SK-N-MC (cell line): Measurements from ENCODE around the gene GAREM2.

Source experiments
- DNase-seq: peaks from one replicate; pipeline ENCODE4 v3.0.0-alpha.2; 2011; ENCODE audit warnings: low read depth, low spot score
- H3K27ac ChIP-seq: fragments of 200-600 bp; sonication (generic); 2 replicates; pipeline ENCODE4 v1.5.1; 2016; ENCODE audit warnings: mixed run types
- H3K36me3 ChIP-seq: fragments of 200-600 bp; sonication (generic); 2 replicates; pipeline ENCODE4 v1.6.1; 2017; ENCODE audit warnings: antibody characterized with exemption, low read length, mixed read lengths; ENCODE audit not compliant: insufficient read depth
- H3K4me3 ChIP-seq: fragments of 200-600 bp; sonication (generic); 2 replicates; pipeline ENCODE4 v1.5.1; 2016
- H3K9ac ChIP-seq: fragments of 200-600 bp; sonication (generic); 2 replicates; pipeline ENCODE4 v1.8.0; 2017; ENCODE audit warnings: mixed run types, mixed read lengths; ENCODE audit not compliant: insufficient read length
- H3K9me3 ChIP-seq: fragments of 200-600 bp; sonication (generic); 2 replicates; pipeline ENCODE4 v1.6.1; 2017; ENCODE audit warnings: low read depth, mild to moderate bottlenecking, antibody characterized with exemption, low read length, moderate library complexity, mixed read lengths
- EZH2 ChIP-seq: fragments of 200-600 bp; sonication (generic); IDR thresholded peaks from one replicate; pipeline ENCODE4 v1.6.1; 2017; ENCODE audit warnings: antibody characterized with exemption
- FOXP2 ChIP-seq: optimal IDR thresholded peaks from 2 replicates; pipeline ENCODE3; 2011; ENCODE audit warnings: mild to moderate bottlenecking, moderate library complexity; ENCODE audit not compliant: insufficient read depth; ENCODE audit errors: extremely low read length, control extremely low read depth
- POLR2AphosphoS5 ChIP-seq: IDR thresholded peaks from 2 replicates; pipeline ENCODE4 v1.6.1; 2012; ENCODE audit warnings: mild to moderate bottlenecking, low read depth, low read length, borderline replicate concordance

The GAREM2 gene

GRCh38 chr2:26172189-26172870 lies 558 bp upstream of the GAREM2 start:
- H3K9me3 ChIP-seq = no peaks in the 10 kb centered on the region
- no peak overlapping the region for H3K27ac ChIP-seq
- DNase-seq = no peak
- H3K4me3 ChIP-seq = no peak overlapping the region
- no peak for TF ChIP-seq FOXP2
- H3K9ac ChIP-seq = no peak overlapping the region
- peaks cover 3% of the 10 kb centered on the region; the same call in 1 of the 2 replicates for H3K36me3 ChIP-seq

GRCh38 chr2:26173776-26174482 lies 1.0 kb downstream of the GAREM2 start:
- DNase-seq = no peak
- peak overlapping the region; percentile 82 for H3K9ac ChIP-seq
- H3K27ac ChIP-seq = no peak overlapping the region
- peaks cover 5% of the 10 kb centered on the region; the same call in 1 of the 2 replicates for H3K36me3 ChIP-seq
- no peak for TF ChIP-seq POLR2AphosphoS5
- TF ChIP-seq EZH2 = no peak
- no peak for TF ChIP-seq FOXP2
- peak overlapping the region; percentile 82 for H3K4me3 ChIP-seq
- H3K9me3 ChIP-seq = no peaks in the 10 kb centered on the region

- no peak for DNase-seq
- Histone ChIP-seq H3K4me3 (peak overlapping the region; percentile 82), H3K9me3 (no peaks in the 10 kb centered on the region), H3K27ac (no peak overlapping the region), H3K9ac (no peak overlapping the region), H3K36me3 (peaks cover 5% of the 10 kb centered on the region; the same call in 1 of the 2 replicates)
- no peak for TF ChIP-seq POLR2AphosphoS5
- TF ChIP-seq EZH2 = no peak
- no peak for TF ChIP-seq FOXP2
Observed at GRCh38 chr2:26174691-26175465, 2.0 kb downstream of the GAREM2 start.

- Histone ChIP-seq H3K27ac (no peak overlapping the region), H3K4me3 (no peak overlapping the region), H3K9me3 (no peaks in the 10 kb centered on the region), H3K36me3 (peaks cover 5% of the 10 kb centered on the region; the same call in 1 of the 2 replicates), H3K9ac (no peak overlapping the region)
- no peak for DNase-seq
- no peak for TF ChIP-seq POLR2AphosphoS5
- no peak for TF ChIP-seq FOXP2
- no peak for TF ChIP-seq EZH2
Observed at GRCh38 chr2:26175466-26176278, 2.8 kb downstream of the GAREM2 start.

- Histone ChIP-seq H3K9me3 (no peaks in the 10 kb centered on the region), H3K27ac (peak overlapping the region; percentile 42; the same call in 1 of the 2 replicates), H3K9ac (no peak overlapping the region), H3K36me3 (peaks cover 5% of the 10 kb centered on the region; the same call in 1 of the 2 replicates), H3K4me3 (no peak overlapping the region)
- no peak for DNase-seq
- no peak for TF ChIP-seq FOXP2
- no peak for TF ChIP-seq POLR2AphosphoS5
- TF ChIP-seq EZH2 = no peak
Observed at GRCh38 chr2:26176279-26176615, 3.4 kb downstream of the GAREM2 start.

GRCh38 chr2:26177122-26177521 lies 4.2 kb downstream of the GAREM2 start:
- DNase-seq = no peak
- H3K9ac ChIP-seq = no peak overlapping the region
- no peak overlapping the region for H3K4me3 ChIP-seq
- peaks cover 5% of the 10 kb centered on the region; the same call in 1 of the 2 replicates for H3K36me3 ChIP-seq
- H3K27ac ChIP-seq = peak overlapping the region; percentile 42; the same call in 1 of the 2 replicates
- no peak for TF ChIP-seq POLR2AphosphoS5
- H3K9me3 ChIP-seq = no peaks in the 10 kb centered on the region

- no peak overlapping the region for H3K27ac ChIP-seq
- peaks cover 5% of the 10 kb centered on the region; the same call in 1 of the 2 replicates for H3K36me3 ChIP-seq
- H3K4me3 ChIP-seq = no peak overlapping the region
- DNase-seq = no peak
- H3K9me3 ChIP-seq = no peaks in the 10 kb centered on the region
- no peak for TF ChIP-seq POLR2AphosphoS5
- no peak for TF ChIP-seq EZH2
- no peak for TF ChIP-seq FOXP2
- H3K9ac ChIP-seq = no peak overlapping the region
Observed at GRCh38 chr2:26178246-26178645, 5.4 kb downstream of the GAREM2 start.

GRCh38 chr2:26178746-26179436 lies 6.0 kb downstream of the GAREM2 start:
- Histone ChIP-seq H3K36me3 (peaks cover 5% of the 10 kb centered on the region; the same call in 1 of the 2 replicates), H3K4me3 (no peak overlapping the region), H3K9ac (no peak overlapping the region), H3K27ac (no peak overlapping the region), H3K9me3 (no peaks in the 10 kb centered on the region)
- TF ChIP-seq EZH2 = no peak
- TF ChIP-seq POLR2AphosphoS5 = no peak
- no peak for TF ChIP-seq FOXP2
- no peak for DNase-seq
